ENCODE results near the gene SAMD11. TPM values are rescaled to one million over a fixed set of nuclear protein-coding genes. Genes with fewer than 3 reads are reported as not detected.

The SAMD11 gene
- total and polyA plus RNA-seq, 2 of the 13 experiments (the other 11 are each of a cell fraction or from before 2014, with no cell fraction given): 0.11 TPM; not detected in 1

DNA sequence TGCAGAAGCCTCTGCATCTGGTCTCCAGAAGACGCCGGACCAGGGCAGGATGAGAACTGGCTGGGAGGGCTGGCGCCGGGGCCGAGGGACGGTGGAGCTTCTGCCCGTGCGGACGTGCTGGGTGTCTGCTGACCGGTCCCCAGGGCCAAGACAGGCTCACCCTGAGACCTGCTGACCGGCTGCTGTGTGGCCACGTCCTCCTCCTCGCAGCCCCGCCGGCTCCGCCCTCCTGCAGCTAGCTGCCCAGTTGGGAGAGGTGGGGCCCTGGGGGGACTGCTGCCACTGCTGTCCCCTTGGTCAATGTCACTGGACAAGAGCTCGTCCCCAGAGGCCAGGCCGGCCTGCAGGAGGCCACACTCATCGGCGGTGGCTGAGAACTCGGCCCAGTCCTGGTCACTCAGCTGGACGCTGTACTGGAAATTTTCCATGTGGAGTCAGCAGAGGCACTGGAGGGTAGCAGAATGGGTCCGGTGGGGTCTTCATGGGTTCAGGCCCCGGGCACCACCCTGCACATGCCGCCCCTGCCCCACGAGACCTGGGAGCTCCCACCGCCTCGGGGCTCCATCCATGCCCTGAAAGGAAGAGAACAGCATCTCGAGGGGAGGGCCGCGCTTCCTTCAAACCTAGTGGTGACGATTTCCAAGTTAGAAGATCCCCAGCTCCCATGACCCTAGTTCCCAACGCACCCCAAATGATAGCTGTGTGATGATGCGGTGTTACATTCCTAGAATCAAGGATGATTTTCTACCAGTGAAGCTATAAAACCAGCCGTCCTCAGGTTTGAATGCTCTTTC, 57.1 kb downstream of the SAMD11 start (continued):
- TF ChIP-seq, protein P1, sequence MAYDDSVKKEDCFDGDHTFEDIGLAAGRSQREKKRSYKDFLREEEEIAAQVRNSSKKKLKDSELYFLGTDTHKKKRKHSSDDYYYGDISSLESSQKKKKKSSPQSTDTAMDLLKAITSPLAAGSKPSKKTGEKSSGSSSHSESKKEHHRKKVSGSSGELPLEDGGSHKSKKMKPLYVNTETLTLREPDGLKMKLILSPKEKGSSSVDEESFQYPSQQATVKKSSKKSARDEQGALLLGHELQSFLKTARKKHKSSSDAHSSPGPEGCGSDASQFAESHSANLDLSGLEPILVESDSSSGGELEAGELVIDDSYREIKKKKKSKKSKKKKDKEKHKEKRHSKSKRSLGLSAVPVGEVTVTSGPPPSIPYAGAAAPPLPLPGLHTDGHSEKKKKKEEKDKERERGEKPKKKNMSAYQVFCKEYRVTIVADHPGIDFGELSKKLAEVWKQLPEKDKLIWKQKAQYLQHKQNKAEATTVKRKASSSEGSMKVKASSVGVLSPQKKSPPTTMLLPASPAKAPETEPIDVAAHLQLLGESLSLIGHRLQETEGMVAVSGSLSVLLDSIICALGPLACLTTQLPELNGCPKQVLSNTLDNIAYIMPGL (CRISPR knock-in tag; IDR thresholded peaks at IDR 0.05; ENCODE audit: borderline replicate concordance in 1 of 2, low read depth in 1 of 2): peak; percentile 29 to 76; a peak in 3 of 4 replicates
- TF ChIP-seq, protein P2, sequence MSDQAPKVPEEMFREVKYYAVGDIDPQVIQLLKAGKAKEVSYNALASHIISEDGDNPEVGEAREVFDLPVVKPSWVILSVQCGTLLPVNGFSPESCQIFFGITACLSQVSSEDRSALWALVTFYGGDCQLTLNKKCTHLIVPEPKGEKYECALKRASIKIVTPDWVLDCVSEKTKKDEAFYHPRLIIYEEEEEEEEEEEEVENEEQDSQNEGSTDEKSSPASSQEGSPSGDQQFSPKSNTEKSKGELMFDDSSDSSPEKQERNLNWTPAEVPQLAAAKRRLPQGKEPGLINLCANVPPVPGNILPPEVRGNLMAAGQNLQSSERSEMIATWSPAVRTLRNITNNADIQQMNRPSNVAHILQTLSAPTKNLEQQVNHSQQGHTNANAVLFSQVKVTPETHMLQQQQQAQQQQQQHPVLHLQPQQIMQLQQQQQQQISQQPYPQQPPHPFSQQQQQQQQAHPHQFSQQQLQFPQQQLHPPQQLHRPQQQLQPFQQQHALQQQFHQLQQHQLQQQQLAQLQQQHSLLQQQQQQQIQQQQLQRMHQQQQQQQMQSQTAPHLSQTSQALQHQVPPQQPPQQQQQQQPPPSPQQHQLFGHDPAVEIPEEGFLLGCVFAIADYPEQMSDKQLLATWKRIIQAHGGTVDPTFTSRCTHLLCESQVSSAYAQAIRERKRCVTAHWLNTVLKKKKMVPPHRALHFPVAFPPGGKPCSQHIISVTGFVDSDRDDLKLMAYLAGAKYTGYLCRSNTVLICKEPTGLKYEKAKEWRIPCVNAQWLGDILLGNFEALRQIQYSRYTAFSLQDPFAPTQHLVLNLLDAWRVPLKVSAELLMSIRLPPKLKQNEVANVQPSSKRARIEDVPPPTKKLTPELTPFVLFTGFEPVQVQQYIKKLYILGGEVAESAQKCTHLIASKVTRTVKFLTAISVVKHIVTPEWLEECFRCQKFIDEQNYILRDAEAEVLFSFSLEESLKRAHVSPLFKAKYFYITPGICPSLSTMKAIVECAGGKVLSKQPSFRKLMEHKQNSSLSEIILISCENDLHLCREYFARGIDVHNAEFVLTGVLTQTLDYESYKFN (CRISPR knock-in tag; conservative IDR thresholded peaks at IDR 0.05): peak; percentile 61
- TF ChIP-seq ZNF224 (CRISPR knock-in tag; IDR thresholded peaks at IDR 0.05) (no peak), SP1 (IDR thresholded peaks at IDR 0.05) (no peak), SP1 (CRISPR knock-in tag; IDR thresholded peaks at IDR 0.05) (no peak), SOX5 (CRISPR knock-in tag; IDR thresholded peaks at IDR 0.05; ENCODE audit: borderline replicate concordance) (0 out of 2 replicates have a peak, but pooled peaks have one; percentile 11), ZFP36 (IDR thresholded peaks at IDR 0.05; ENCODE audit: borderline replicate concordance, low read depth, low read length, partially characterized antibody) (no peak), RXRA (CRISPR knock-in tag; IDR thresholded peaks at IDR 0.05) (no peak)
- TF ChIP-seq, protein P3, sequence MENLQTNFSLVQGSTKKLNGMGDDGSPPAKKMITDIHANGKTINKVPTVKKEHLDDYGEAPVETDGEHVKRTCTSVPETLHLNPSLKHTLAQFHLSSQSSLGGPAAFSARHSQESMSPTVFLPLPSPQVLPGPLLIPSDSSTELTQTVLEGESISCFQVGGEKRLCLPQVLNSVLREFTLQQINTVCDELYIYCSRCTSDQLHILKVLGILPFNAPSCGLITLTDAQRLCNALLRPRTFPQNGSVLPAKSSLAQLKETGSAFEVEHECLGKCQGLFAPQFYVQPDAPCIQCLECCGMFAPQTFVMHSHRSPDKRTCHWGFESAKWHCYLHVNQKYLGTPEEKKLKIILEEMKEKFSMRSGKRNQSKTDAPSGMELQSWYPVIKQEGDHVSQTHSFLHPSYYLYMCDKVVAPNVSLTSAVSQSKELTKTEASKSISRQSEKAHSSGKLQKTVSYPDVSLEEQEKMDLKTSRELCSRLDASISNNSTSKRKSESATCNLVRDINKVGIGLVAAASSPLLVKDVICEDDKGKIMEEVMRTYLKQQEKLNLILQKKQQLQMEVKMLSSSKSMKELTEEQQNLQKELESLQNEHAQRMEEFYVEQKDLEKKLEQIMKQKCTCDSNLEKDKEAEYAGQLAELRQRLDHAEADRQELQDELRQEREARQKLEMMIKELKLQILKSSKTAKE (CRISPR knock-in tag; IDR thresholded peaks at IDR 0.05; ENCODE audit: borderline replicate concordance): peak; percentile 80
- TF ChIP-seq, protein P4, sequence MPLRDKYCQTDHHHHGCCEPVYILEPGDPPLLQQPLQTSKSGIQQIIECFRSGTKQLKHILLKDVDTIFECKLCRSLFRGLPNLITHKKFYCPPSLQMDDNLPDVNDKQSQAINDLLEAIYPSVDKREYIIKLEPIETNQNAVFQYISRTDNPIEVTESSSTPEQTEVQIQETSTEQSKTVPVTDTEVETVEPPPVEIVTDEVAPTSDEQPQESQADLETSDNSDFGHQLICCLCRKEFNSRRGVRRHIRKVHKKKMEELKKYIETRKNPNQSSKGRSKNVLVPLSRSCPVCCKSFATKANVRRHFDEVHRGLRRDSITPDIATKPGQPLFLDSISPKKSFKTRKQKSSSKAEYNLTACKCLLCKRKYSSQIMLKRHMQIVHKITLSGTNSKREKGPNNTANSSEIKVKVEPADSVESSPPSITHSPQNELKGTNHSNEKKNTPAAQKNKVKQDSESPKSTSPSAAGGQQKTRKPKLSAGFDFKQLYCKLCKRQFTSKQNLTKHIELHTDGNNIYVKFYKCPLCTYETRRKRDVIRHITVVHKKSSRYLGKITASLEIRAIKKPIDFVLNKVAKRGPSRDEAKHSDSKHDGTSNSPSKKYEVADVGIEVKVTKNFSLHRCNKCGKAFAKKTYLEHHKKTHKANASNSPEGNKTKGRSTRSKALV (CRISPR knock-in tag; IDR thresholded peaks at IDR 0.05): no peak

All from HepG2 (cell line).